BJ (cell line): ENCODE data around the gene ARHGAP20. TPM values are rescaled to one million over a fixed set of nuclear protein-coding genes. Genes with fewer than 3 reads are reported as not detected.

Experiments
- CTCF ChIA-PET: fragments of 350-600 bp; formaldehyde crosslinking; extraction: SDS; loops from one replicate; lab custom pipeline; 2021; ENCODE audit warnings: antibody characterized with exemption, inconsistent platforms; lab: Yijun Ruan, JAX
- POLR2A ChIA-PET: fragments of 300-600 bp; sonication (Branson Sonifier 250); formaldehyde crosslinking; extraction: SDS; loops from one replicate; lab custom pipeline; 2021; ENCODE audit warnings: antibody characterized with exemption; lab: Charles Lee
- DNase-seq: peaks from one replicate; pipeline ENCODE4 v3.0.0-alpha.2; 2011; ENCODE audit warnings: low read depth
- H3K27me3 ChIP-seq: 2 replicates; pipeline ENCODE4 v1.6.0; 2011; ENCODE audit warnings: low read length; ENCODE audit not compliant: control insufficient read depth, insufficient read depth
- H3K36me3 ChIP-seq: 2 replicates; pipeline ENCODE4 v1.5.1; 2011; ENCODE audit warnings: low read length; ENCODE audit not compliant: control insufficient read depth, insufficient read depth
- H3K4me3 ChIP-seq: 2 replicates; pipeline ENCODE4 v1.5.1; 2011; ENCODE audit warnings: low read depth, mild to moderate bottlenecking, control low read depth, low read length
- CTCF ChIP-seq: IDR thresholded peaks from 2 replicates; pipeline ENCODE4 v1.5.1; 2011; ENCODE audit warnings: low read depth, mild to moderate bottlenecking, control low read depth, inconsistent platforms, low read length, moderate library complexity; ENCODE audit not compliant: insufficient read depth
- polyA plus RNA-seq: library from polyadenylated mRNA; depleted of rRNA; stranded (reverse); fragments of >200 nt; gene quantifications from 2 replicates; pipeline ENCODE4 v1.2.3, GENCODE V29; 2011

ARHGAP20 gene
- polyA plus RNA-seq, 1 experiment: 2.5 TPM

- CTCF ChIA-PET: no interaction called here
- Histone ChIP-seq H3K4me3 (no peak overlapping the region), H3K27me3 (no peaks in the 10 kb centered on the region), H3K36me3 (no peaks in the 10 kb centered on the region)
- DNase-seq: no peak
- TF ChIP-seq CTCF: no peak
- POLR2A ChIA-PET: no interaction called here
Observed at GRCh38 chr11:110565357-110566336, 146.6 kb downstream of the ARHGAP20 start.

GRCh38 chr11:110564676-110565356, 147.4 kb downstream of the ARHGAP20 start:
- no peak for DNase-seq
- Histone ChIP-seq H3K4me3 (no peak overlapping the region), H3K27me3 (no peaks in the 10 kb centered on the region), H3K36me3 (no peaks in the 10 kb centered on the region)
- ChIA-PET CTCF (no interaction called here), POLR2A (no interaction called here)
- TF ChIP-seq CTCF: no peak

GRCh38 chr11:110544779-110545178, 167.5 kb downstream of the ARHGAP20 start:
- no peak for DNase-seq
- ChIA-PET CTCF (no interaction called here), POLR2A (no interaction called here)
- Histone ChIP-seq H3K36me3 (no peaks in the 10 kb centered on the region), H3K27me3 (no peaks in the 10 kb centered on the region), H3K4me3 (no peak overlapping the region)
- TF ChIP-seq CTCF: no peak

GRCh38 chr11:110538154-110538553, 174.1 kb downstream of the ARHGAP20 start:
- ChIA-PET CTCF (no interaction called here), POLR2A (no interaction called here)
- no peak for DNase-seq
- H3K27me3 ChIP-seq: no peaks in the 10 kb centered on the region
- no peaks in the 10 kb centered on the region for H3K36me3 ChIP-seq
- no peak for TF ChIP-seq CTCF
- no peak overlapping the region for H3K4me3 ChIP-seq
